ENCODE results near the gene AP5Z1. TPM values are rescaled to one million over a fixed set of nuclear protein-coding genes. Genes with fewer than 3 reads are reported as not detected.
"Not testable (repeated sequence)": the region's sequence is repeated elsewhere in the genome, so short reads cannot be mapped to it uniquely, and the experiment has no call there.

The AP5Z1 gene
- total RNA-seq, 1 experiment from 2014 or later, result 21.0 TPM

DNA sequence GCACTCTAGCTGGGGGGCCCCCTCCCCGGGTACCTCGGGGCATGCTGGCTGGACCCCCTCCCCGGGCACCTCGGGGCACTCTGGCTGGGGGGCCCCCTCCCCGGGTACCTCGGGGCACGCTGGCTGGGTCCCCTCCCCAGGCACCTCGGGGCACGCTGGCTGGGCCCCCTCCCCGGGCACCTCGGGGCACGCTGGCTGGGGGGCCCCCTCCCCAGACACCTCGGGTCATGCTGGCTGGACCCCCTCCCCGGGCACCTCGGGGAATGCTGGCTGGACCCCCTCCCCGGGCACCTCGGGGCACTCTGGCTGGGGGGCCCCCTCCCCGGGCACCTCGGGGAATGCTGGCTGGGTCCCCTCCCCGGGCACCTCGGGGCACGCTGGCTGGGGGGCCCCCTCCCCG lies 27.2 kb downstream of the AP5Z1 start:
- not testable (repeated sequence) for DNase-seq (ENCODE audit: low read depth)

DNA sequence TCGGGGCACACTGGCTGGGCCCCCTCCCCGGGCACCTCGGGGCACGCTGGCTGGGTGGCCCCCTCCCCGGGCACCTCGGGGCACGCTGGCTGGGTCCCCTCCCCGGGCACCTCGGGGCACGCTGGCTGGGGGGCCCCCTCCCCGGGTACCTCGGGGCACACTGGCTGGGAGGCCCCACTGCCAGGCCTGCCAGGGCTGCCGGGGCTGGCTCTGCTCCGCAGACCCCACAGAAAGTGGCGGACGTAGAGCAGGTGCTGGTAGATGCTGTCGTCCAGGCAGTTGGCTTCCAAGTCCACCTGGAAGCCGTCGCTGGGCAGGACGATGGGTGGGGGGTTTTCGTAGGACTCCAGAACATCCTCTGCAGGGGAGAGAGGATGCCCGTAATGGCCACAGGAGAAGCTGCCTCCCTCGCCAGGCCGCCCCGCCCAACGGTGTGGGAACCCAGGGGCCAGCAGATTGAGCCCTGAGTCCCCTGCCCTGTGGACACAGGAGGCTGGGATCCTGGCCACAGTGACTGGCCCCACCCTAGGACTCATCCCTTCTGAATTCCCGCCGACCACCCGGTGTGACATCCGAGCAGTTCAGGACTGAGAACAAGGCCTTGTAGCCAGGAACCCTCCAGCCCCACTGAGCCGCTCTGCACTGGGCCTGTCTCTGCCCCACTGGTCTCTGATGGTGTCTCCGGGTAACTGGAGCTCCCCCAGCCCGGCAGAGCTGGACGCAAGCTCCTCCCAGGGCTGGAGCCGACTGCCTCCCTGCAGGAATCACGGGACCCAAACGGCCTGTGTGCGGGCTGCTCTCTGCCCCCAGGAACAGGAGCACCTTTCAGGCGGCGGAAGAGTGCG lies 28.2 kb downstream of the AP5Z1 start:
- DNase-seq (ENCODE audit: low read depth), result no peak

DNA sequence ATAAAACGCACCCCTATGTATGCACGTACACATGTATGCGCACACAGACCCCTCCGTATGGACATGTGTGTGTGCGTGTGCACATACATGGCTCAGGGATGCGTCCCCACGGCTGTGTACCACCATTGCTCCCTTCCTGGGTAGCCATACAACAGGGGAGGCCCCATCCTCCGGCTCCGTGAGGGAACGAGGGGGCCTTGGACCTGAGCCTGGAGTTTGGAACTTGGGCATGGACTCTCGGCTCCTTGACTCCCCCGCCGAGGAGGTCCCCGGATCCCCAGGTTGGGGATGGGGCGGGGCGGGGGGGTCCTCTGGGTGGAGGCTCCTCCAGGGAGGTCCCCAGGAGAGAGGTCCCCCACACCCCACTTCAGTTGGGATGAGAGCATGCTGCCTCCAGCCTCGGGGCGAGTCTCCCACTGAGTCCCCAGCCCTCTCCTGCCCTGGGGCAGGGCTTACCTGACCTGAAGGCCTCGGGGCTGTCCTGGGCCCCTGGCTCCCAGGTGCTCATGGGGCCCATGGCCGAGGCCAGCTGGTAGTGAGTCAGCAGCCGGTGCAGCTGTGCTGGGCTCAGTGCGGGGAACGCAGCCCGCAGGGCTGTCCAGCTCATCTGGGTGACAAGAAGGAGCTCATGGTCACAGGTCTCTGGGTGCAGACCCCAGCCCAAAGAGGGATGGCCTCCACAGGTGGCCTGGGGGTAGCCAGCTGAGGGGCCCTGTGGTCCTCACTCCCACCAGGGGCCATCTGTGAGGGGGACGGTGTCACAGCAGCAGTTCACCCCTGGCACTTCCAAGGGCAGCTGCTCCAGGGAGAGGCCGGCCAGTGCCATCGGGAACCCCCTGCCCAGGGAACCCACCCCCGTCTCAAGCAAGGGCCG lies 29.9 kb downstream of the AP5Z1 start:
- no peak for DNase-seq (ENCODE audit: low read depth)

DNA sequence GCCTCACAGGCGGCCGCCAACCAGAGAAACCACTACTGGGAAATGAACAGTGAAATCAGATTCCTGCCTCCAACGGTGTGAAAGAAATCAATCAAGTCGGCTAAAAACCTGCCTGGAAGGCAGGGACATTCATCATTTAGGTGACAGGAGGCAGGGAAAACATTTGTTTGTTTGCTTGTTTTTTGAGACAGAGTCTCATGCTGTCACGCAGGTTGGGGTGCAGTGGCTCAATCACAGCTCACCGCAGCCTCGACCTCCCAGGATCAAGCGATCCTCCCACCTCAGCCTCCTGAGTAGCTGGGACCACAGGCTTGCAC lies 30.5 kb downstream of the AP5Z1 start:
- no peak for DNase-seq (ENCODE audit: low read depth)

DNA sequence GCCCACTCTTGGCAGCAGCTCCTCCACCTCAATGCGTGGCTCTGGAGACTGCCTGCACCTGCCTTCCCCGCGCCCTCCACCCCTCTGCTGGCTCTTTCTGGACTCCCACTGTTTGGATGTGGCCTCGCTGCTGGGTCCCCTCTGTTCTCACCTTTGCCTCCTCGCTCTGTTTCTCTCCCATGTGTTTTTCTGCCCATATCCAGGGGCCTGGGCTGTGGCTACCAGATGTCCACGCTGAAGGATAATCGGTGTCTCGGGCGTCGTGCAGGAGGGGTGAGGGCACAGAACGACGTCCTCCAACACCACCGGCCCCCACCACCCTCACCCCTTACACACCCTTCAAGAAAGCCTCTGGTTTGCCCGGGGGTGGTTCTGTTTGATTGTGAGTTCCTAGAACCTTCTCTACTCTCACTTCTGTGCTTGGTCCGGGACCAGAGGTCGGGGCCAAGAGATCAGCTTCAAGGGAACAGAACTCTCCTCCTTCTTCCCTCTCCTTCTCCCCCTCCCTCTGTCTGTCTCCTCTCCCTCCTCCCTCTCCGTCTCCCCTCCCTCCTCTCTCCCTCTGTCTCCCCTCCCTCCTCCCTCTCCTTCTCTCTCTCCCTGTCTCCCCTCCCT lies 31.7 kb downstream of the AP5Z1 start:
- no peak for DNase-seq (ENCODE audit: low read depth)

DNA sequence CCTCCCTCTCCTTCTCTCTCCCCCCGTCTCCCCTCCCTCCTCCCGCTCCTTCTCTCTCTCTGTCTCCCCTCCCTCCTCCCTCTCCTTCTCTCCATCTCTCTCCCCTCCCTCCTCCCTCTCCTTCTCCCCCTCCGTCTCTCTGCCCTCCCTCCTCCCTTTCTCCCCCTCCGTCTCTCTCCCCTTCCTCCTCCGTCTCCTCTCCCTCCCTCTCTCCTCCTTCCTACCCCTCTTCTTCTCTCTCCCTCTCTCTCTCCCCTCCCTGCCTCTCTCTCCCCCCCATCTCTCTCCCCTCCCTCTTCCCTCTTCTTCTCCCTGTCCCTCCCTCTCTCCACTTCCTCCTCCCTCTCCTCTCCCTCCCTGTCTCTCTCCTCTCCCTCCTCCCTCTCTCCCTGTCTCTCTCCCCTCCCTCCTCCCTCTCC lies 32.2 kb downstream of the AP5Z1 start:
- DNase-seq (ENCODE audit: low read depth), result no peak

DNA sequence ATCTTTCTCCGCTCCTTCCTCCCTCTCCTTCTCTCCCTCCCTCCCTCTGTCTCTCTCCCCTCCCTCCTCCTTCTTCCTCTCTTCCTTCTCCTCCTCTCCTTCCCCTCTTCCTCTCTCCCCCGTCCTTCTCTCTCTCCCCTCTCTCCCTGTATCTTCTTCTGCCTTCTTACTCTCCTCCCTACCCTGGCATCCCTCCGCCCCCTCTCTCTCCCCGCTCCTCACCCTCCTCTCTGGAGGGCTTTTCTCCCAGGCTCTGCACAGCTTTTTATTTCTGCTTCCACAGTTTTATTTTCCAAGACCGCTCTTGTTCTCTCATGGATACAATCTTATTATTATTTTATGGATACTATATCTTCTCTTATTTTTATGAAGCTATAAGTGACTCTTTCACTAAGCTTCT lies 32.6 kb downstream of the AP5Z1 start:
- no peak for DNase-seq (ENCODE audit: low read depth)

DNA sequence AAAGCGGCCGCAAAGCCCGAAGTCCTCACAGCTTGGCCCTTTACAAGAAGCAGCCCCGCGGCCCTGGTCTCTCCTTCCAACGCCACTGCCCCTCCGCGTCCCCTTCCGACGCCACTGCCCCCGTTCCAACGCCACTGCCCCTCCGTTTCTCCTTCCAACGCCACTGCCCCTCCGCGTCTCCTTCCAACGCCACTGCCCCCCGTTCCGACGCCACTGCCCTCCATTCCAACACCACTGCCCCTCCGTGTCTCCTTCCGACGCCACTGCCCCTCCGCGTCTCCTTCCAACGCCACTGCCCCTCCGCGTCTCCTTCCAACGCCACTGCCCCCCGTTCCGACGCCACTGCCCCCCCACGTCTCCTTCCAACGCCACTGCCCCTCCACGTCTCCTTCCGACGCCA lies 33.1 kb downstream of the AP5Z1 start:
- no peak for DNase-seq (ENCODE audit: low read depth)

DNA sequence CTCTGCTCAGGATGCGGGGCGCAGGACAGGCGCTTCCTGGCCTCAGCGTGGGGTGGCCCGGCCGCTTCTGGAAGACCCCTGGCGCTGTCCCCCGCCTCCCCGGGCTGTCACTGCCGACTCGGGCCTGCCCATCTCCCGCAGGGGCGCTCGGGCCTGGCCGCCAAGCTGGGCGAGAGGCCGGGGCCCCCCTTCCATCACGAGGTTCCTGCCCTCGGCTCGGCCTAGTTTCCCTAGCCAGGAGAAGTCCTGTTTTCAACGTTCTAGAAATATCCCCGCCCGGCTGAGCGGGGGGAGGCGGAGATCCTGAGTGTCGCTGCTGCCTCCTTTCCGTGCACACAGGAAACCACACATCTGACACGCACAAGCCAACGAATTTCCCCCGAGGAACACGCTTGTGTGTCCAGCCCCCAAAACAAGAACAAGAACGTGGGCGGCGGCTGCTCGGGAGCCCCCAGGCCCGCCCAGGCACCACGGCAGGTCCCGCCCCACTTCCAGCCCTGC lies 33.7 kb downstream of the AP5Z1 start:
- DNase-seq (ENCODE audit: low read depth), result no peak

DNA sequence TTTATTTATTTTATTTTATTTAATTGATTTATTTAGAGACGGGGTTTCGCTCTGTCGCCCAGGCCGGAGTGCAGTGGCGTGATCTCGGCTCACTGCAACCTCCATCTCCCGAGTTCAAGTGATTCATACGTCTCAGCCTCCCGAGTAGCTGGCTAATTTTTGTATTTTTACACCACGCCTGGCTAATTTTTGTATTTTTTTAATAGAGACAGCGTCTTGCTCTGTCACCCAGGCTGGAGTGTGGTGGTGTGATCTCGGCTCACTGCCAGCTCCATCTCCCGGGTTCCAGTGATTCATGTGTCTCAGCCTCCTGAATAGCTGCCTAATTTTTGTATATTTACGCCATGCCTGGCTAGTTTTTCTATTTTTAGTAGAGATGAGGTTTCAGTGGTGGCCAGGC lies 34.2 kb downstream of the AP5Z1 start:
- DNase-seq (ENCODE audit: low read depth), result no peak

DNA sequence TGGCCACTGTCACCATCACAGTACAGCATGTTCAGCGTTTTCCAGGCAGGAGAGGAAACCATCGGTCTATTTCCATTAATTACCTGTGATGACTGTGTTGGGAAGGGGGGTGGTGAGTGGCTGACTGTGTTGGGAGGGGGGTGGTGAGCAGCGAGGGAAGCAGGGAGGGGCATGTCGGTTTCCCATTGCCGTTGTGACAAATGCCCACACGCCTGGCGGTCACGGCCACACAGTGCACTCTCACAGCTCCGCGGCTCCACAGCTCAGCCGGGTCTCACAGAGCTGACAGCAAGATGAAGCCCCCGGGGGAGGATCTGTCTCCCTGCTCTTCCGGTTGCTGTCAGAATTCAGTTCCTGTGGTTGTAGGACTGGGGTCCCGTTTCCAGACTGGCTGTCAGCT lies 39.0 kb downstream of the AP5Z1 start:
- DNase-seq (ENCODE audit: low read depth), result no peak

DNA sequence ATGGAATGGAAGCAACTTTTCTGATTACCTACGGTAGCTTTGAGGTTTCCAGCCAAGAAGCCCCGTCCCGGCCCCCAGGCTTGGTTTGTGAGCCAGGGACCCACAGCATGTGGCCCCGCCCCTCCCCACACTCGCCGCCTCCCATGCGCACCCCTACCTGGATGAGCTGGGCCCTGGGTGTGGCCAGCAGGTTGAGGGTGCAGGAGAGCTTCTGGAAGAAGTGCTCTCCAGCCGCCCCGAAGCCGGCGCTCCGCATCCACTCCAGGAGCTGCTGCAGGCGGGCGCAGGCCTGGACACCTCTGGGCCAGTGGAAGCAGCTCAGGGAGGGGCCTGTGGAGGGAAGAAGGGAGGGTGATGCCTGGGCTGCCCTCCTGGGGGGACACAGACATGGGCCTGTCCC lies 39.7 kb downstream of the AP5Z1 start:
- DNase-seq (ENCODE audit: low read depth), result no peak

DNA sequence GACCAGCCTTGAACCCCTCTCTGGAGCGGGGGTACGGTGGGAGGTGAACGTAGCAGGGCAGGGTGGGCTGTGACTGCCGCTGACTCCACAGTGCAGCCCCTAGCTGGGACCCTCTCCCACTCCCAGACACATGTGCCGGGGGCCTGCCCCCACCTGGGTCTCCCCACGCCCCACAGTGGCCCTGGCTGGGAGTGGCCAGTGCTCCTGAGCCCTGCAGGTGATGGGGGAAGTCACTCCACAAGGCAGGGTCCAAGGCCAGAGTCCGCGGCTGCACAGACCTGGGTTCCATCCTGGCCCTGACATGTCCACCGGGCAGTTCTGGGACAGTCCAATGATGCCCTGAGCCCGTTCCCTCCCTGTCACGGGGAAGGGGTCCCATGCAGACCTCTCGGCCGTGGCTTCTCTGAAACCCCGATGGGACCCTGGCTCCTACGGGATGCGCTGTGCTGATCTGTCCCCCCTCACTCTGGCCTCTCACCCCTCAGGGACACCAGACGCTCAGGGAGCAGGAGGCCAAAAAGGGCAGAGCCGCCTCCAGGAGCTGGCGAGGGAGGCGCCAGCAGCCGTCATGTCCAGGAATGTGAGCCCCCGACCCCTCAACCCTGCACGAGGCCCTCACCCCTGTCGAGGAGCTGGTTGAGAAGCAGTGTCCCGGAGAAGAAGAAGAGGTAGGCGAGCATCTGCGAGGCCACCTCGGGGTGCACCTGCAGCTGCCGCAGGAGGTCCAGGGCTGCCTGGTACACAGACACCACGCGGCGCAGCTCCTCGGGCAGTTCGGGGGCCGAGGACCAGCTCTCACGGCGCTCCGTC lies 40.4 kb downstream of the AP5Z1 start:
- no peak for DNase-seq (ENCODE audit: low read depth)

DNA sequence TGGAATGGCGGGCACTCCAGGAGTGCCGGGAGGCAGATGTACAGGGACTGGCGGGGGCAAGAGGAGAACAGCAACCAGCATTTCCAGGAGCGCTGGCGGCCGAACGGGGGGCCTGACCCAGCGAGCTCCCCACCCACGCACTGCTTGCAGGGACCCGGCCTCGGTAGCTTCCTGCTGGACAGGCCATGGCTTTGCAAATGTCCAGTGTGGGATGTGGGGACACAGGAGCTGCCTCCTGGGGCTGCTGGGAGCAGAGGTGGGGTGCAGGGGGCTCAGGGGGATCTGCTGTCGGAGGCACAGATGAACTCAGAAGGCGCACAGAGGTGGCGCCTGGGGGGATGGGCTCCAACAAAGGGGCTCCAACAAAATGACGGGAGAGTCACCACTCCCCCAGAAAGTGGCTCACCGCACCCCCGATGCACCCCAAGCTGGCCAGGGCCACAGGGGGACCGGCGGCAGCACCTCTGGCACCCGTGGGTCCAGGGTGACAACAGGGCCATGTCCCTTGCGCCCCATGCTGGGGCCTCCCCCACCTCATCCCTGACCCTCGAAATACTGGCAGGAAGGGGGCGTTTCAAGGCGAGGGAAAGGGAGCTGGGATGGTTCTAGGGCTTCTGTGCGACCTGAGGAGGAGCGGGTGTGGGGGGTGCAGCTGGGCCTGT lies 41.1 kb downstream of the AP5Z1 start:
- no peak for DNase-seq (ENCODE audit: low read depth)

DNA sequence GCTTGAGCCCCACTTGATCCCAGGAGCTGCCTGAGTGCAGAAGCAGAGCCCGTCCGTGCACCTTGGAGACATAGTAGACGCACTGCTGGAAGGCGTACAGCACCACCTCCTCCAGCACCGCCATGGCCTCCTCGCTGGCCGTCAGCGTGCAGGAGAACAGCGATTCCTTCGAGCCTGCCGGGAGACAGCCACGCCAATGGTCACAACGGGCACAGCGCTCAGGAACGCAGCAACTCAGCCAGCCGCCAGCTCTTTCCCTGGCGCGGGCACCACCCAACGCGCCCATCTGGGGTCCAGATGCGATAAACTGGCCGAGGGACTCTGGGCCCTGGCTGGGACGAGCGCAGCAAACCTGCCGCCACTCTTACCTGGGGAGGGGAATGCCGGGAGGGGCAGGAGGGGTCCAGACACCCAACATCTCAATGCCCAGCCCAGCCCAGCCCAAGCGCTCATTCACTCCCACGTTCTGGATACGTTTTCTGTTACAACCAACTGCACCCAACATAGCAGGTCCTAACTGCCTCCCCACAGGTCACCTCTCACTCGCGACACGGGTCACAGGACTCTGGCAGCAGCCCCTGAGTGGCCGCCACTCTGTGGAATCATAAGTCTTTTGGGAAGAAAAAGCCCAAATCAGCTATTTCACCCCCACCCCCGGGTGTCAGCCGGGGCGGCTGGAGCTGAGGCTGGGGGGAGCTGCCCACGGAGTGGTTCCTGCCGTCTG lies 41.9 kb downstream of the AP5Z1 start:
- DNase-seq (ENCODE audit: low read depth), result no peak

DNA sequence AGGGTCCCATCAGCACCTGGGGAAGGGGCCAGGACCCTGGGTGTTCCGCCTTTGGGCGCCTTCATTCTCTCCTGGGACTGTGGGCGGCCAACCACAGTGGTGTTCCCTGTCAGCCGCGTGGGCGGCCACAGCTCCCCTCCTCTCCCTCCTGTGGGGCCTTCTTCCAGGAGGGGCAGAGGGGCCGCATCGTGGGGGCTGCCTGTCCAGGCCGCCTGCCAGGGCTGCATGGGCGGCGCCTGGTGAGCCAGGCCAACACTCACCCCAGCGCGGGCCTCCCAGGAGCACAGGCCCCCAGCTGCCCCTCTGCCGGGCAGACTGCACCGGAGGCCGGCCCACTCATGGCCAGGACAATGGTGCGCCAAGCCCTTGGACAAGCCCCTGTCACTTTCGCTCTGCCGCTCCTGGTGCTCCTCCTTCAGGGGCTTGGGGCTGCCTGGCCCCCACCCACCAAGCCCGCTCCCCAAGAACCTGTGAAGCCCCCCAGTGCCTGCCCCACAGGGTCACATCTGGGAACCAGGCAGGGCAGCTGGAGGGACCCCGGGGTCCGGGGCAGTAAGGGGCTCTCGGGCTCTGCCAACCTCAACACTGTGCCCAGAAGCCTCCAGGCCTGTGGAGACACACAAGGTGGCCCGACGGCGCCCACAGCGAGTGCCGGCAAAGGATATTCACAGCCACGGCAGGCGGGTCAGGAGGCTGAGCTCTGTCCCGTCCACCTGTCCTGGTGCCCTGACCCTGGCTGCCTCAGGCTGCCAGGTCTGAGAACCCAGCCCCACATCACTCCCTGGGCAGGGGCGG lies 42.8 kb downstream of the AP5Z1 start:
- no peak for DNase-seq (ENCODE audit: low read depth)

DNA sequence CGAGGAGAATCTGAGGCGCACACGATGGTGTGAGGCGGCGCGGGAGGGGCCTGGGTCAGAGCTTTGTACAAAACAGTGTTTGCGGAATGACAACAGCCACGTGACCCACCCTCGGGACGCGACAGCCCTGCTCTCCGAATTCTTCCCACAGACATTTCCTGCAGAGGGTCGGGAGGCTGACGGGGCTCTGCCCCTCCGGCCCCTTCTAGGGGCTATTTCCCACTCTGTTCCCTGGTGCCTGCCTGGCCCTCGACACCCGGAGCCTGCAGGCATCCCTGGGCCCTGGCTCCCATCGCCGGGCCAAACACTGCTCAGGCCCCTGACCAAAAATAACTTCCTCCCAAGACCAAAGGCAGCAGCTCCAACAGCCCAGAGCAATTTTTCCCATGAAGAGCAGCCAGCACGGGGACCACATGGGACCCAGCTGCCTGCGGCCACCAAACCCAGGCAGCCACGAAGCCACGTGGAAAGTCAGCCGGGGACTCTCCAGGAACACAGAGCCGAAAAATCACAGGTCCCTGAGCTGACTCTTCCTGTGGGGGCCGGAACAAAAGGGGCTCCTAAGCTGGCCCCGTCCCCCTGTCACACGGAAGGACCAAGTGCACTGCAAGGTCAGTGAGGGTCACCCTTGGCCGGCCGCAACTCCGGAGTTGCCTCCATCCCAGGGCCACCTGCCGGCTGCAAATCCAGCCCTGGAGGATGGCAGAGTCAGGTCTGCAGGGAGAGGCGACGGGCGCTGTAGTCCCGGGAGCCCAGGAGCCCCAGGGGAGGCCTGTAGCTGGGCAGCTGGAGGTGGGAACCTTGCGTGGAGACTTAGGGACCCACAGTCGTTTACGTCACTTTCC lies 44.4 kb downstream of the AP5Z1 start:
- no peak for DNase-seq (ENCODE audit: low read depth)

DNA sequence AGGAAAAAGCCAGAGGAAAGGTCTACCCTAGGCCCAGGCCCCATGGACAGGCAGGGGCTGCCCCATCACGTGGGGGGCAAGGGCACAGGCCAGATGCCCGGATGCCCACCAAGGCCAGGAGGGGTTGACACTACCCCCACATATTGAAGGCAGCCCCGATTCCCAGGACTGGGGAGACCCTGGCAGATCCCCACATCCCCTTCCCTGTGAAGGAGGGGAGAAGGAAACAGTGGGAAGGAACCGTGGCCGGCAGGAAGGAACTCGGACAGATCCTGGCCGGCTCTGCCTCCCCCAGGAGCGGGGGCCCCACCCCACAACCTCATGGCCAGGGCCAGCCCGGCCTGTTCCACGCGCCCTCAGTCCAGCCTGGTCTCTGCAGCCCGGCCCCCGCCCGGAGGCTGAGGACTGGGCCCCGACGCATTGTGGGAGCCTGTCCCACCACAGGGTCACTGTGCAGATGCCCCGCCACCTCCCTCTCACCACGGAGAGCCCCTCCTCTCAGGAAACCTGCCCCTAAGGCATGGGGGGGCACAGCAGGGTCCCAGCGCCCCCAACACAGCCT lies 45.1 kb downstream of the AP5Z1 start:
- DNase-seq (ENCODE audit: low read depth), result no peak

All from HT1080 (cell line).